GM18508 (cell line): ENCODE measurements around the gene KRTDAP.

ENCODE experiments used
- ATAC-seq: cut with Tn5 transposase; IDR thresholded peaks from one replicate; pipeline ENCODE4 v1.9.1; 2021; ENCODE audit warnings: moderate number of reproducible peaks; ENCODE audit not compliant: insufficient read depth, unreplicated experiment

The KRTDAP gene

DNA sequence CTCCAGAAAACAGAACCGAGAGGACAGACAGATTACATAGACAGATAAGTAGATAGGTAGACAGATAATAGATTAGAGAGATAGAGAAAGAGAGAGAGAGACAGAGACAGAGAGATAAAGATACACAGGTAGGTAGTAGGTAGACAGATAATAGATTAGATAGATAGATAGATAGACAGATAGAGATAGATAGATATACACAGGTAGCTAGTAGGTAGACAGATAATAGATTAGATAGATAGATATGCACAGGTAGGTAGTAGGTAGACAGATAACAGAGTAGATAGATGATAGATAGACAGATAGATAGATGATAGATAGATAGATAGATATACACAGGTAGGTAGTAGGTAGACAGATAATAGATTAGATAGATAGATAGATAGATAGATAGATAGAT, 32.1 kb downstream of the KRTDAP start:
- ATAC-seq, result no peak

DNA sequence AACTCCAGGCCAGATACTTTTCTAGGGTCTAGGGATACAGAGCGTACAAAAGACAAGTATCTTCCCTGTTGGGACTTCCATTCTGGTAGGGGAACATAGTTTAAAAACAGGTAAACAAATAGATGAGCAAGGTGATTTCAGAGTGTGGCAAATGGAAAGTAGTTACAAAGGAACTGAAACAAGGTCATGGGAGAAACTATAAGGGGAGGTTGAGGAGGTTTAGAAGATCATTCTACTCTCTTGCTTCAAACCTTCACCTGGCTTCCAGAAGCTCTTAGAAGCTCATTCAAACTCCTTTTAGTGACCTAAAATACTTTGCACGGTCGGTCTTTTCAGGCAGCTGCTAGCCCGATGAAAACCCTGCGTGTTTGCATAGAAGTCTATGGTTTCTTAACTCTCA, 33.1 kb downstream of the KRTDAP start:
- no peak for ATAC-seq

DNA sequence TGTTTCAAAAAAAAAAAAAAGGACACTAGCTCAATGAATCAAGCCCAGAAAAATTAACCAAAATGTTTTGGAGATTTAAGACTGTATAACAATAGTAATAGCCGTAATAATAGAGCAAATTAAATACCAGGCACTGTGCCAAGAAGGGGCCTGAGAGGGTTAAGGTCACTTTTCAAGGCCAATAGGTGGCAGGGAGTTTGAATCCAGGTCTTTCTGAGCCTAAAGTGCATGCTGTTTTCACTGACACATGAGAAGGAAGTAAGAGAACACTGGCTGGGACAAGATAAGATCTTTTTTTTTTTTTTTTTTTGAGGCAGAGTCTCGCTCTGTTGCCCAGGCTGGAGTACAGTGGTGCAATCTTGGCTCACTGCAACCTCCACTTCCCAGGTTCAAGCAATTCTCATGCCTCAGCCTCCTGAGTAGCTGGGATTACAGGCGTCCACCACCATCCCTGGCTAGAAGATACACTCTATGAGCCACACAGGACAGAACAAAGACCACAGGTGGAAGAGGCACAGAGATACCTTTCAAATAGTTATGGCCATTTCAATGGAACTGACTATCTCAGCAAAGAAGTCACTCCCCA, 34.6 kb downstream of the KRTDAP start:
- no peak for ATAC-seq

DNA sequence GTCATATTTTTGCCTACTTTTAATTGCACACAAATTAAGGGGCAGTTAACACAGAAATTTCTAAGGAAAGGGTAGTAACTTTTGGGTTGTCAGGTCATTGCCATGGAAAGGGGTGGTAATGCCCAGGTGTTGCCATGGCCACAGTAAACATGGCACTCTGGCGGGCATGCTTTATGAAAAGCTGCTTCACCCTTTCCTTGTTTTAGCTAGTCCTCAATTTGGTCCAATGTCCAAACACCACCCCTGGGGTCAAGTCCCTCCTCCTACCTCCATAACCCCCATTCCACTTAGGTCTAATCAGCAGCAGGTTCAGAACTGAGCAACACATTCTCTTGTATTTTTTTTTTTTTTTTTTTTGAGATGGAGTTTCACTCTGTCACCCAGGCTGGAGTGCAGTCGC, 35.6 kb downstream of the KRTDAP start:
- no peak for ATAC-seq

DNA sequence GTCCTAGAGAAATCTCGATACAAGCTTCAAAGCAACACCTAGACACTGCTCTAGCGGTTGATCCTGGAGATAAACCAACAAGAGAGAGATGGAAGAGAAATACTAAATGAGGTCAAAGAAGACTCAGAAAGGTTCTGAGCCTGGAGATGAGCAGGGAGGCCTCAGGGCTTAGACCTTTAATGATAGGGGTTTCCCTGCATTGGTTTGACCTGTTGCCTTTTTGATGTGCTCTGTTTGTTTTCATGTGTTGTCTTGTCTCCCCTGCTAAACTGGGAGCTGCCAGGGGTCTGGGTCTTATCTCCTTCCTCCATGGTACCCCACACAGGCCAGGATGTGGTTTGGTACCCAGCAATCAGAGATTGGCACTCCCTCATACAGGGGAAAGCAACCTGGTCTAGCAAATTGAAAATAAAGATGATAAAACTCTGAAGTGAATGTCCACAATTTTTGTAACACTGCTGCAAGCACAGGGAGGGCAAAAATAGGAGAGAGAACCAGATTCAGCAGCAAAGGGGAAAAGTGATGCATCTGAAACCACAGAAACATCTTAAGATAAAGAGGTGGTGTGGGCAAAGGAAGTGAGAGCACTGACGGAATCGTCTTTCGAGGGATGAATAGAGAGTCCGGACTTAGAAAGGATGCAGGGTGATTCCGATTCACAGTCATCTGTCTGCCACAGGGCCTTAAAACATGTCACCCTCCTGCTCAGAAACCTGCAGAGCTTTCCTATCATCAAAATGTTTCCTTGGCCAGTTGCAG, 38.7 kb downstream of the KRTDAP start:
- no peak for ATAC-seq

DNA sequence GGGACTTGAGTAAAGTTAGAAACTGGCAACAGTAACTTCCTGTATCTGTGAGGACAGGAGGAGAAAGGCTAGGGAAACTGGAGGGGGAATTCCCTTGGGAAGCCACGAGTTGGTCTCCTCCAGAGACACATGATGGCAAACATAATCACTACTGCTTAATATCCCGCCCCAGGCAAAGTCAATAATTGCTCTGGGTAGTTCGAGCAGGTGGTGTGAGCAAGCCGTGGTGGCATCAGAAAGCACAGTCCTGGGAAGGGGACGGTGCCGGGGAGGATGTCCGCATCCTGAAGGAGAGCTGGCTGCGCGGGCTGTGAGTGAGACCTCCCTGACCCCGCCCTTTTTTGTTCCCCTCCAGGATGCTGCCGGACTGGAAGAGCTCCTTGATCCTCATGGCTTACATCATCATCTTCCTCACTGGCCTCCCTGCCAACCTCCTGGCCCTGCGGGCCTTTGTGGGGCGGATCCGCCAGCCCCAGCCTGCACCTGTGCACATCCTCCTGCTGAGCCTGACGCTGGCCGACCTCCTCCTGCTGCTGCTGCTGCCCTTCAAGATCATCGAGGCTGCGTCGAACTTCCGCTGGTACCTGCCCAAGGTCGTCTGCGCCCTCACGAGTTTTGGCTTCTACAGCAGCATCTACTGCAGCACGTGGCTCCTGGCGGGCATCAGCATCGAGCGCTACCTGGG, 40.8 kb downstream of the KRTDAP start:
- ATAC-seq, result no peak

DNA sequence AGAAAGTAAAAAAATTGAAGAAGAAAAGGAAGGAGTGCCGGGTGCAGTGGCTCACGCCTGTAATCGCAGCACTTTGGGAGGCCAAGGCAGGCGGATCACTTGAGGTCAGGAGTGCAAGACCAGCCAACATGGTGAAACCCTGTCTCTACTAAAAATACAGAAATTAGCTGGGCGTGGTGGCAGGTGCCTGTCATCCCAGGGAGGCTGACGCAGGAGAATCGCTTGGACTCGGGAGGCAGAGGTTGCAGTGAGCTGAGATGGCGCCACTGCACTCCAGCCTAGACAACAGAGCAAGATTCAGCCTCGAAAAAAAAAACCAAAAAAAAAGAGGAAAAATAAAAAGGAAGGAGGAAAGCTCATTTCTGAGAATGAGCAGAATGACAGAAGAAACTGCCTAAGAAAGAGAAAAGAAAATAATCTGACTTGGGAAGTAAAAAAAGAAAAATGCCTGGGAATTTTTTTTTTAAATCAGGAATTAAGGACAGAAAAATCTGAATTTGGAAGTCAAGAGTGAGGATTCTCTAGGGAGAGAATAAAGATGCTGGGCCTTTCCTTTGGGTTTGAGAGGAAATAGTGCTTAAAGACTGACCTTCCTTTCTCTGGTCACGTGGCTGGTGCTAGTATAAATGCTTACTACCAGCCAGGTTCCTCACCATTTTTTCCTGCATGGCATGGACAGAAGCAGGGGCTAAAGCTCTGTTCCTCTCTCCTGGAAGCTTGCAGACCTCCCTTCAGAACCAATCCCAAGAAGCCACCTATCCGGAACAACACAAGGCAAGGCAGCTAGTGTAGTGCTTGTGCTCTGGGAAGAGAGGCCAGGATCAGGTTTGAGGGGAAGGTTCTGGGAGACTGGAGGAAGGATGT, 42.4 kb downstream of the KRTDAP start, which contains the start of gene FFAR2:
TSS of gene FFAR2 (plus strand) at position 652 of the 864 bp plus-strand sequence. CDS start 1,458 bp downstream, outside the sequence.
- no peak for ATAC-seq

DNA sequence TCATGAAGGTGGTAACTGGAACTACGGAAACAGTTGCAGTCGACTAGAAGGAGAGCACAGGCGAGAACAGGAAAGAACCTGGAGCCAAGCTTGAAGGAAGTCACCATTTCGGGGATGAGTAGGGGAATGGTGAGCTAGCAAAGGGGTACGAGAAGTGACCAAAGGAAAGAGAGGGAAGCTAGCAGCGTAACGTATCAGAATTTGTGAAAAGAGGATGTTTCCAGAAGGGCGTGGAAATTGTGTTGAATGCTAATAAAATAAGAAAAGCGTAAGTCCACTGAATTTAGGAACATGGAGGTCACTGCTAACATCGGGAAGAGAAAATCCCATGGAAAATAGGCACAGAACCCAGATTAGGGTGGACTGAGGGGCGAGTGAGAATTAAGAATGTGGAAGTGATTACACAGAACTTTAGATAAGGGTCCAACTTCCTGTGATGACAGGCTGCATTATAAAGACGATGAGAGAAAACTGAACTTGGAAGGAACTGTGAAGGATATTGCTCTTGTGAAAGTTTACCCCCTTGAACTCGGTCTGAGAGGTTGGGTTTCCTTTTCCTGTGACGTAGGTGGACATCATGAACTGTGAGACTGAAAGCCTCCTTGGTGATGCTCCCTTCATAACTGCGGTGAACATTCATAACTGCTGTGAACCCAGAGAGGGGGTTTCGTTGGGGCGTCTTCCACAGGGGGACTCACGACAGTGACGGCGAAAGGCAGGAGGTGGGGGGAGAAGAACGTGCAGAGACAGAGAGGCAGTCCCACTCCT, 44.3 kb downstream of the KRTDAP start:
- no peak for ATAC-seq

DNA sequence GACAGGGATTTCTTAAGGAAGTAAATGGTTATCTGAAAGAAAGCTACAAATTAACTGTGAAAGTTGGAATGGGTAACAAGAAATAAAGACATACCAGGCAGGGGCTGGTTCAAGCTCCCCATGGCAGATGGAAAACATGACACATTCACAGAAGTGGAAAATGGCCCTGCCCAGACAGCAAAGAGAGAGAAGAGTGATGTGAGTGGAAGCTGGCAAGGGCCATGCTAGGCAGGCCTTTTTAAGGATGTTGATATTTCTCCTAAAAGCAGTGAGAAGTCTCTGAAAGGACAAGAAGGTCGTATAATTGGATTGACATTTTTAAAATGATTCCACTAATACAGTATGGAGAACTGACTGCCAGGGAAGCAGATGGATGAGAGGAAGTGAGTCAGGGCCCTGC, 45.5 kb downstream of the KRTDAP start:
- no peak for ATAC-seq

DNA sequence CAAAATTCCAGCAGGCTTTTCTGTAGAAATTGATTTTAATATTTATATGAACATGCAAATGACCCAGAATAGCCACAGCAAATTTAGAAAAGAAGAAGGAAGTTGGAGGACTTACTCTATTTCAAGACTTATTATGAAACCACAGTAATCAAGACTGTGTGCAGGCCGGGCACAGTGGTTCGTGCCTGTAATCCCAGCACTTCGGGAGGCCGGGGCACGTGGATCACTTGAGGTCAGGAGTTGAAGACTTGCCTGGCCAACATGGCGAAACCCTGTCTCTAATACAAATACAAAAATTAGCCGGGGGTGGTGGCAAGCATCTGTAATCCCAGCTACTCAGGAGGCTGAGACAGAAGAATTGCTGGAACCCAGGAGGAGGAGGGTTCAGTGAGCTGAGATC, 48.2 kb downstream of the KRTDAP start:
- ATAC-seq, result no peak

DNA sequence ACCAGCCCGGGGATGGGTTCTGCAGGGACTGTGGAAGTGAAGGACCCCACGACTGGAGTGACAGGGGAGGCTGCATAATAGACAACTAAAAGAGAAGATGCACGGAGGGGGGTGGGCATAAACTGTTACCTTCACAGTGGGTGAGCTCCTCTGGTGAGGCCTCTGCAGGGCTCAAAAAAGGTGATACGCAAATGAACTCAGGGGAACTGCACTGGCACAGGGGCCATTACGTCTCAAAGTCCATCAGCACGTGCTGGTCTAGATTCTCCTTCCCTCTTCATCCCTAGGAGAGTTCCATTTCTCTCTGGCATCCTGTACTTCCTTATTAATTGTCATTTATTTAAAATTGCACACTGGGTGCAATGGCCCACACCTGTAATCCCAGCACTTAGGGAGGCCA, 50.3 kb downstream of the KRTDAP start:
- no peak for ATAC-seq

DNA sequence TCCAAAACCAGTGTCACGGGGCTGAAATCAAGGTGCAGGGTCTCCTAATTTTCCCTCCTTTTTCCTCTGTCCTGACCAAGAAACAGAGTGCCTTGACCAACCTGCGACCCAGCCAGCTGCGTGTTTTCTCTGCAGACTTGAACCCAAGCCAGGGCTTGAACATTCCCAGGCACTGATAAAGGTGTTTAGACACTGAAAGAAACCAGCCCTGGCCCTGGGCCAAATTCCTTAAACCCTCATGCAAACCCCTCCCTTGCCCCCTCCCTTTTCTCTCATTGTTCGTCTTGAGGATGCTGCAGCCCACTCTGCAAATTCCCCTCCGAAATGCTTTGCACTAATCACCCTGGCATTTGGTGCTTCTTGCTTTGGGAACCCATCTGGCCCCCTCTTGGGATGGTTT, 51.7 kb downstream of the KRTDAP start:
- no peak for ATAC-seq

DNA sequence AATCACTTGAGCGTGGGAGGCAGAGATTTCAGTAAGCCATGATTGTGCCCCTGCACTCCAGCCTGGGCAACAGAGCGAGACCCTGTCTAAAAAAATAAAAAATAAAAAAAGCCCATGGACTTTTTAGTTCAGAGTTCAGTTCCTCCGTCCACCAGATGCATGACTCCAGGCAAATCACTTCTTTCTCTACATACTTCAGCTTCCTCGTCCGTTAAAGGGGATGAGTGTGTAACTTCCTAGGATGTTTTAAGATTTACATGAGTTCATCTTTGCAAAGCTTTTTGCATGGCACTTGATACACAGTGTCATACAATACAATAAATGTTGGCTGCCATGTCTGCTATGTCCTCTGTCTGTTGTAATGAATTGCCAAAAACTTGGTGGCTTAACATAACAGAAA, 52.2 kb downstream of the KRTDAP start:
- ATAC-seq, result no peak

DNA sequence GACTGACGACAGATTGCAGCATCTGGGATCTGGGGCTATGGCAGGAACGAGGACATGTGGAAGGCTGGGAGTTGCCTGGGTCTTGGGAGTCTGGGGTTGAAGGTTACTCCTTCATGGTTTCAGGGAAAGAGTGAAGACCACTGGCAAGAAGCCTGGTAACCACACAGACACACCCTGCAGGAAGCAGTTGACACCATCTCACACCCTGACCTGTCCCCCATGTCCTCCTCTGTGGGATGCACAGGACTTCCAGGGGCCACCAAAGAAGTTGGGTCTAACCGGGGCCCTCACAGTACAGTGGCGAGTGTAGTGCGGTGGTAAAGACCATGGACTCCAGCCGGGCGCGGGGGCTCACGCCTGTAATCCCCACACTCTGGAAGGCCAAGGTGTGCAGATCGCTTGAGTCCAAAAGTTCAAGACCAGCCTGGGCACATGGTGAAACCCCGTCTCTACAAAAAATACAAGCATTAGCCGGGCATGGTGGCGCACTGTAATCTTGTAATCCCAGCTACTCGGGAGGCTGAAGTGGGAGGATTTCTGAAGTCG, 52.8 kb downstream of the KRTDAP start:
- no peak for ATAC-seq
